Caco-2 (cell line): Measurements from ENCODE around the gene PAFAH1B1. TPM values are rescaled to one million over a fixed set of nuclear protein-coding genes. Genes with fewer than 3 reads are reported as not detected.

Experiments used
- BruUV-seq: library from RNA; stranded (reverse); fragments of 400-500 nt; replicated peaks from 2 replicates; lab custom pipeline; 2021; lab: Mats Ljungman, UMichigan
- CTCF ChIA-PET: fragments of 300-600 bp; sonication (Branson Sonifier 250); formaldehyde crosslinking; loops from one replicate; lab custom pipeline; 2022; ENCODE audit warnings: antibody characterized with exemption; lab: Charles Lee
- POLR2A ChIA-PET: fragments of 300-600 bp; sonication (Branson Sonifier 250); formaldehyde crosslinking; loops from one replicate; lab custom pipeline; 2022; ENCODE audit warnings: antibody characterized with exemption; lab: Charles Lee
- DNase-seq, 2 experiments: peaks; one replicate each; pipeline versions ENCODE4 v3.0.0 to v3.0.0-alpha.2; 2020 to 2022
- H3K27me3 ChIP-seq: replicated peaks from 2 replicates; pipeline ENCODE4 v1.6.0; 2011; ENCODE audit warnings: low read length; ENCODE audit not compliant: control insufficient read depth, insufficient read depth
- H3K36me3 ChIP-seq: 2 replicates; pipeline ENCODE4 v1.5.1; 2011; ENCODE audit warnings: low read length; ENCODE audit not compliant: control insufficient read depth, insufficient read depth
- H3K4me1 ChIP-seq: fragments of 250-450 bp; sonication (Bioruptor Pico); 2 replicates; pipeline ENCODE4 v1.5.1; 2020; ENCODE audit warnings: mild to moderate bottlenecking
- H3K4me3 ChIP-seq: 2 replicates; pipeline ENCODE4 v1.5.1; 2011; ENCODE audit warnings: low read depth, mild to moderate bottlenecking, control low read depth, low read length
- H3K9me3 ChIP-seq: fragments of 250-450 bp; sonication (Bioruptor Pico); 2 replicates; pipeline ENCODE4 v1.5.1; 2020; ENCODE audit warnings: mild to moderate bottlenecking, moderate library complexity
- H3K27ac Mint-ChIP-seq: one replicate; pipeline ENCODE4 v1.8.0; 2022; ENCODE audit warnings: mixed read lengths; ENCODE audit not compliant: unreplicated experiment
- H3K27me3 Mint-ChIP-seq: one replicate; pipeline ENCODE4 v1.8.0; 2022; ENCODE audit warnings: mixed read lengths; ENCODE audit not compliant: insufficient read depth, unreplicated experiment
- H3K36me3 Mint-ChIP-seq: one replicate; pipeline ENCODE4 v1.8.0; 2022; ENCODE audit warnings: mild to moderate bottlenecking, mixed read lengths; ENCODE audit not compliant: insufficient read depth, unreplicated experiment
- H3K4me1 Mint-ChIP-seq: one replicate; pipeline ENCODE4 v1.8.0; 2022; ENCODE audit warnings: low read depth, mixed read lengths; ENCODE audit not compliant: unreplicated experiment
- H3K4me3 Mint-ChIP-seq: one replicate; pipeline ENCODE4 v1.8.0; 2022; ENCODE audit warnings: mild to moderate bottlenecking, moderate library complexity, mixed read lengths; ENCODE audit not compliant: unreplicated experiment
- H3K9me3 Mint-ChIP-seq: one replicate; pipeline ENCODE4 v1.8.0; 2022; ENCODE audit warnings: mixed read lengths; ENCODE audit not compliant: unreplicated experiment
- CTCF ChIP-seq, 2 experiments: fragments of 200-600 bp in 1 of 2; IDR thresholded peaks; 1 replicate in 1 of 2; 2 replicates in 1 of 2; pipeline versions ENCODE4 v1.5.1 to v1.8.0; 2011 to 2022; ENCODE audit warnings: antibody characterized with exemption in 1 of 2, control low read depth in 1 of 2, inconsistent platforms in 1 of 2, low read depth in 1 of 2, low read length in 1 of 2, mild to moderate bottlenecking in 1 of 2, moderate library complexity in 1 of 2; ENCODE audit not compliant: insufficient read depth in 1 of 2, severe bottlenecking in 1 of 2, unreplicated experiment in 1 of 2
- intact Hi-C: fragments of 100-400 bp; cut with micrococcal nuclease; formaldehyde crosslinking; loops from one replicate; pipeline ENCODE4 v1.10.0; 2022; ENCODE audit not compliant: unreplicated experiment
- total RNA-seq: library from RNA; stranded (reverse); gene quantifications from 2 replicates; pipeline ENCODE4 v1.2.3, GENCODE V29; 2022

The PAFAH1B1 gene
- total RNA-seq, 1 experiment from 2014 or later, result 141 TPM

- no peak overlapping the region for H3K27ac Mint-ChIP-seq
Observed at GRCh38 chr17:2595716-2596115, 2.3 kb downstream of the PAFAH1B1 start.

GRCh38 chr17:2598166-2598565, 4.7 kb downstream of the PAFAH1B1 start:
- Mint-ChIP-seq H3K36me3 (peaks cover 30% of the 10 kb centered on the region), H3K9me3 (no peaks in the 10 kb centered on the region), H3K27ac (no peak overlapping the region), H3K27me3 (no peaks in the 10 kb centered on the region), H3K4me3 (no peak overlapping the region), H3K4me1 (peaks cover 20% of the 10 kb centered on the region)
- TF ChIP-seq CTCF (IDR thresholded peaks at IDR 0.05; ENCODE audit: insufficient read depth in 1 of 2, low read depth in 1 of 2, low read length in 1 of 2, severe bottlenecking in 1 of 2, unreplicated experiment in 1 of 2), result no peak
- Histone ChIP-seq H3K27me3 (no peaks in the 10 kb centered on the region), H3K4me1 (peaks cover 35% of the 10 kb centered on the region), H3K4me3 (no peak overlapping the region), H3K9me3 (no peaks in the 10 kb centered on the region; the same call in 1 of the 2 replicates), H3K36me3 (no peaks in the 10 kb centered on the region; the same call in 1 of the 2 replicates)
- no peak for DNase-seq
- BruUV-seq, result no TSS peak
- ChIA-PET CTCF (no interaction called here), POLR2A (no interaction called here)
- intact Hi-C loops, result no loop called here

More at GRCh38 chr17:2595716-2596115, 2.3 kb downstream of the PAFAH1B1 start:
- DNase-seq, result no peak
- no peaks in the 10 kb centered on the region for H3K9me3 Mint-ChIP-seq
- ChIA-PET CTCF (no interaction called here), POLR2A (no interaction called here)
- no peaks in the 10 kb centered on the region for H3K27me3 ChIP-seq
- H3K9me3 ChIP-seq, result no peaks in the 10 kb centered on the region; the same call in 1 of the 2 replicates
- H3K4me3 ChIP-seq, result peak overlapping the region; percentile 7; the same call in 1 of the 2 replicates
- intact Hi-C loops, result no loop called here
- H3K36me3 ChIP-seq, result no peaks in the 10 kb centered on the region; the same call in 1 of the 2 replicates
- peaks cover 30% of the 10 kb centered on the region for H3K36me3 Mint-ChIP-seq
- H3K4me1 Mint-ChIP-seq, result peaks cover 8% of the 10 kb centered on the region
- H3K4me1 ChIP-seq, result peaks cover 15% of the 10 kb centered on the region; the same call in 1 of the 2 replicates
- H3K4me3 Mint-ChIP-seq, result peak overlapping the region; percentile 85
- TF ChIP-seq CTCF (IDR thresholded peaks at IDR 0.05; ENCODE audit: insufficient read depth in 1 of 2, low read depth in 1 of 2, low read length in 1 of 2, severe bottlenecking in 1 of 2, unreplicated experiment in 1 of 2), result no peak
- BruUV-seq, result no TSS peak
- H3K27me3 Mint-ChIP-seq, result no peaks in the 10 kb centered on the region

GRCh38 chr17:2602597-2603017, 9.2 kb downstream of the PAFAH1B1 start:
- CTCF ChIA-PET, result no interaction called here
- POLR2A ChIA-PET, result interaction anchor here (0.5 kb wide), 1 partner anchor 55 kb away, joined by 4 read pairs; no protein-coding TSS in a partner anchor
- DNase-seq, result peak in 1 of 2 experiments; percentile 18
- BruUV-seq, result no TSS peak
- peaks cover 20% of the 10 kb centered on the region for H3K4me1 ChIP-seq
- H3K27me3 ChIP-seq, result no peaks in the 10 kb centered on the region
- Mint-ChIP-seq H3K9me3 (no peaks in the 10 kb centered on the region), H3K27ac (no peak overlapping the region), H3K27me3 (no peaks in the 10 kb centered on the region), H3K36me3 (peaks cover 18% of the 10 kb centered on the region), H3K4me3 (no peak overlapping the region), H3K4me1 (peaks cover 25% of the 10 kb centered on the region)
- no peaks in the 10 kb centered on the region; the same call in 1 of the 2 replicates for H3K9me3 ChIP-seq
- intact Hi-C loops, result no loop called here
- no peak overlapping the region for H3K4me3 ChIP-seq
- TF ChIP-seq CTCF (IDR thresholded peaks at IDR 0.05; ENCODE audit: insufficient read depth in 1 of 2, low read depth in 1 of 2, low read length in 1 of 2, severe bottlenecking in 1 of 2, unreplicated experiment in 1 of 2), result no peak
- H3K36me3 ChIP-seq, result no peaks in the 10 kb centered on the region; the same call in 1 of the 2 replicates
